Activated CD4-positive, alpha-beta T cell treated with anti-CD3 and anti-CD28 coated beads for 36 hours (primary cell): Measurements from ENCODE around the gene RFT1. TPM values are rescaled to one million over a fixed set of nuclear protein-coding genes. Genes with fewer than 3 reads are reported as not detected.

Experiments used
- ATAC-seq: fragments of 200-7000 bp; cut with Tn5 transposase; one replicate; pipeline ENCODE4 v1.10.0; 2021; ENCODE audit warnings: mild to moderate bottlenecking, moderate library complexity
- CTCF ChIA-PET: fragments of 350-600 bp; sonication (Branson Sonifier 250); formaldehyde crosslinking; loops from one replicate; lab custom pipeline; 2021; ENCODE audit warnings: antibody characterized with exemption; lab: Charles Lee
- POLR2A ChIA-PET: fragments of 350-600 bp; sonication (Branson Sonifier 250); formaldehyde crosslinking; loops from one replicate; lab custom pipeline; 2021; ENCODE audit warnings: antibody characterized with exemption, inconsistent platforms; lab: Charles Lee
- DNase-seq: peaks from one replicate; pipeline ENCODE4 v3.0.0-alpha.2; 2020
- H3K27ac Mint-ChIP-seq: one replicate; pipeline ENCODE4 v1.8.0; 2021; ENCODE audit warnings: mixed read lengths
- H3K27me3 Mint-ChIP-seq: one replicate; pipeline ENCODE4 v1.8.0; 2021; ENCODE audit warnings: mixed read lengths
- H3K36me3 Mint-ChIP-seq: one replicate; pipeline ENCODE4 v1.8.0; 2021; ENCODE audit warnings: low read depth, mixed read lengths
- H3K4me1 Mint-ChIP-seq: one replicate; pipeline ENCODE4 v1.8.0; 2021; ENCODE audit warnings: mixed read lengths
- H3K4me3 Mint-ChIP-seq: one replicate; pipeline ENCODE4 v1.8.0; 2021; ENCODE audit warnings: mild to moderate bottlenecking, moderate library complexity, mixed read lengths
- H3K9me3 Mint-ChIP-seq: one replicate; pipeline ENCODE4 v1.8.0; 2021; ENCODE audit warnings: low read depth, mixed read lengths
- intact Hi-C, 2 experiments: fragments of 100-400 bp; cut with DNase I in 1 of 2; cut with micrococcal nuclease in 1 of 2; formaldehyde crosslinking; loops; one replicate each; pipeline versions ENCODE4 v1.14.2 to v1.15.1; 2022 to 2024; cut with DNase I, micrococcal nuclease
- total RNA-seq, 2 experiments: library from RNA; stranded (reverse); gene quantifications; one replicate each; pipeline ENCODE4 v1.2.3, GENCODE V29; 2021

RFT1 gene
- total RNA-seq, 2 experiments from 2014 or later: 39.8 to 49.0 TPM

DNA sequence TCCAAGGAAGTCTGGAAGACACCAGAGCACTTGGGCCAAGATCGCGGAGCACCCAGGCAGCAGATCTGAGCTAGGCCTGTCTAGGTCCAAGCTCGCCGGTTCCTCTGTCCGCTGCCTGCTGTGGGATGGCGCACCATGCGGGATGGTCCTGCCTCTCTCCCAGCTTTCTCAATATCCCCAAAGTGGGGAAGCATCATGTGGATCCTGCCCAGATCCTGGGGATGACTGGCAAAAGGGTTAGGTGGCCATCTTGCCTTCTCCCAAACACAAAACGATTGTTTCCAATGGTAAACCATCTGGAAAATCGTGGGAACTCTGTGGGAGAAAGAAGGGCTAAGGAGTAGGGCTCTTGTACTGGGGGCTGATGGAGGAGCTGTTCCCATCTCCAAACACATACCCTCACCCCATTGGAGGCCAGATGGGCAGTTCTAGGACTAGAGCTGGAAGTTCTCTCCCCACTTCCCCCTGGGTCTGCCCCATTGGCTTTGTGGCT lies 39.6 kb upstream of the RFT1 start:
- Mint-ChIP-seq H3K27me3 (no peaks in the 10 kb centered on the region), H3K36me3 (peaks cover 4% of the 10 kb centered on the region), H3K4me3 (no peak overlapping the region), H3K9me3 (no peaks in the 10 kb centered on the region), H3K27ac (no peak overlapping the region), H3K4me1 (peaks cover 26% of the 10 kb centered on the region)
- intact Hi-C loops: no loop called here
- no peak for DNase-seq
- CTCF ChIA-PET: interaction anchor here (0.7 to 2.2 kb wide), 7 partner anchors 11 to 60 kb away, joined by 3 to 12 read pairs (median 3); no protein-coding TSS in a partner anchor
- no peak for ATAC-seq
- POLR2A ChIA-PET: no interaction called here

DNA sequence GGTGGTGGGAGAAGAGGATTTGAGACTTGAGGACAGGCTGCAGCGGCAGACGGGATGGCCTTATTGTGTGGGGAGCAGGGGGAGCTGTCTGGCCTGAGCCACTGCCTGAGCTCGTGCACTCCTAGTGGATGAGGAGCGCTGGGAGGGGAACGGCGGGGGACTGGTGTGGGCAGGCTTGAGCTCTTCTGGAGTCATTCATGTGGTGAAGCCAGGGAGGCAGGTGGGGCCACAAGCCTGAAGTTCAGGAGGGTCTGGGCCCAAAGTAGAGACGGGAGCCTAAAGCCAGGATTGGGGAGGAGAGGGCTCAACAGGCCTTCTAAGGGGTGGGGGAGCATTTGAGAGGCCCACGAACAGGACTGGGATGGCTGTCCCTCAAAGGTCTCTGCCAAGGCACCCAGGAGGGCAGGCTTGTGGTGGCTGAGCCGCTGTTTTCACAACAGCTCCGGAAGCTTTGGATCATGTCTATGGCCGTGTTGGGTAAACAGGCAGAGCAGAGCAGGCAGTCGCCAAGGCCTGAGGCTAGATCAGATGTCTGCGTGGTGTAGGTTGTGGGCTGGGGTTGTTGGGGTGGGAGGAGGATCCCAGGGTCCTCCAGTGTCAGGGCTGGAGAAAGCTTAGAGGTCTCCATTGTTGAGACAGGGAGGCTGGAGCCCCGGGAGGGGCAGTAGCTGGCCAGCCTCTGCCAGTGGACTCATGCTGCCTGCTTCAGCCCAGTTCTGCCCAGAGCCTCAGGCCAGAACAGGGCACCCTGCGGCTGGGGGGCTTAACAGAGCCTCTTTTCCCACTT lies 39.0 kb upstream of the RFT1 start:
- POLR2A ChIA-PET: no interaction called here
- Mint-ChIP-seq H3K27ac (no peak overlapping the region), H3K27me3 (no peaks in the 10 kb centered on the region), H3K4me3 (no peak overlapping the region), H3K4me1 (peaks cover 26% of the 10 kb centered on the region), H3K36me3 (peaks cover 4% of the 10 kb centered on the region), H3K9me3 (no peaks in the 10 kb centered on the region)
- ATAC-seq (no peak), DNase-seq (no peak)
- intact Hi-C loops: no loop called here
- CTCF ChIA-PET: interaction anchor here (0.6 to 2.2 kb wide), 7 partner anchors 12 to 382 kb away, joined by 3 to 12 read pairs (median 4); no protein-coding TSS in a partner anchor

DNA sequence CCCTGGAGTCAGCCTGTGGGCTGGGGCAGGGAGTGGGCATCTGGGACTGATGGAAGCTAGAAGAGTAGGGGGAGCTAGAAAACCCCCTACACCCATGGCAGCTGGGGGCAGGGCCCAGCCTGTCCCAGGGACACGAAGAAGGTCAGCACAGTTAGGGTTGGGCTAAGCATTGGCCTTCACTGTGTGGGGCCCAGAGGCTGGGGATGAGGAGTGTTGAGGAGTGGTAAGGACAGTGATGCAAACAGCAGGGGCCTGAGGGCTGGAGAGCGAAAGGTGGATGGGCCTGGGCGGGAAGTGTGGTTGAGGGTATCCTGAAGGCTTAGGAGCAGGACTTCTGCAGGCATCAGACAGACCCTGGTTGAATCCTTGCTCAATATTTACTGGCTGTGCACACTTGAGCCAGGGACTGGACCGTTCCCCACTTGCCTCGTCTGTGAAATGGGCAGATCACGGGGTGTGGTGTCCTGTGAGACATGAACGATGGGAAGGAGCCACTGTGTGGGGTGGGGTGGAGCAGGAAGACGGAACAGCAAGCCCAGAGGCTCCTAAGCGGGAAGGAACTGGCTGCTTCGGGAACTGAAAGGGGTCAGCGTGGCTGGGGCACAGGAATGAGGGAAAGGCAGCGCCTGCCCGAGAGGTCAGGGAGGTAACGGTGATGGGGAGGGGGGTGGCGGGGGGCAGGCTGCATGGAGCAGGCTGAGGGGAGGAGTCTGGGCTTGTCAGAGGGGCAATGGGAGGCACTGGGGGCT lies 38.1 kb upstream of the RFT1 start:
- Mint-ChIP-seq H3K9me3 (no peaks in the 10 kb centered on the region), H3K4me3 (no peak overlapping the region), H3K27me3 (no peaks in the 10 kb centered on the region), H3K27ac (no peak overlapping the region), H3K36me3 (no peaks in the 10 kb centered on the region), H3K4me1 (peaks cover 30% of the 10 kb centered on the region)
- POLR2A ChIA-PET: no interaction called here
- intact Hi-C loops: no loop called here
- no peak for ATAC-seq
- CTCF ChIA-PET: interaction anchor here (1.3 to 2.2 kb wide), 3 partner anchors 27 to 34 kb away, joined by 4 to 12 read pairs (median 12); no protein-coding TSS in a partner anchor
- no peak for DNase-seq

DNA sequence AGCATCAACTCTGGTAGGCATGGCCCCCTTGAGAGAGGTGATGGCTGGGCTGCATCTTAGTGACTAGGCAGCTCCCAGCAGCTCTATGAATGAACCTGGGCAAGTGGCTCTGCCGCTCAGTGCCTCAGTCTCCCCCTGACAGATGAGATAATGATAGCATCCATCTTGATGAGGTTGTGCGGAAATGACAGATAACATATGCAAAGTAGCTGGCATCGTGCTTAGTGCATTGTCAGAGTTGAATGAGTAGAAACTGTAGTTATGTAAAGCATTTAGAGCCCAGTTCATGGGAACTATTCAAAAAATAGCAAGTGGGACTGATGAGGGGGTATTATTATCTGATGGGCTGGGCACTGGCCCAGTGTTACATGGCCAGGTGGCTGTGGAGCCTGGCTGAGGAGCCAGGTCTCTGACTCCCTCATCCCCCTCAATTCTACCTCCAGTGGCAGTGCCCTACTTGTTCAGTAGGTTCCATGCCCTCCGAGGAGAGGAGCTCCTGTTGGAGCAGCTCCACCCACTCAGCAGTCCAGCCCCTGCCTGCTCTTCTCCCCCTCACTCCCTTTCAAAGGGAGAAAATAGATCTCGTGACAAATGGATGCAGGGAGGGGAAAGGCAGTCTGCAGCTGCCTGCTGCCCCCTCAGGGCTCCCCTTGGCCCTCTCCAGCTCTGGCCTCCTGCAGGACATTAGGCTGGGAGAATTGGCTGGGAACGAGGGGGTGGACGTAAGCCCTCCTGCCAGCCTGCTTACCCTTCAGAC lies 37.4 kb upstream of the RFT1 start:
- Mint-ChIP-seq H3K27me3 (no peaks in the 10 kb centered on the region), H3K4me3 (no peak overlapping the region), H3K27ac (no peak overlapping the region), H3K9me3 (no peaks in the 10 kb centered on the region), H3K4me1 (peaks cover 37% of the 10 kb centered on the region), H3K36me3 (no peaks in the 10 kb centered on the region)
- intact Hi-C loops: no loop called here
- ChIA-PET CTCF (interaction anchor here (1.2 to 1.4 kb wide), 2 partner anchors 8 to 28 kb away, joined by 3 to 12 read pairs; no protein-coding TSS in a partner anchor), POLR2A (no interaction called here)
- ATAC-seq (no peak), DNase-seq (no peak)

DNA sequence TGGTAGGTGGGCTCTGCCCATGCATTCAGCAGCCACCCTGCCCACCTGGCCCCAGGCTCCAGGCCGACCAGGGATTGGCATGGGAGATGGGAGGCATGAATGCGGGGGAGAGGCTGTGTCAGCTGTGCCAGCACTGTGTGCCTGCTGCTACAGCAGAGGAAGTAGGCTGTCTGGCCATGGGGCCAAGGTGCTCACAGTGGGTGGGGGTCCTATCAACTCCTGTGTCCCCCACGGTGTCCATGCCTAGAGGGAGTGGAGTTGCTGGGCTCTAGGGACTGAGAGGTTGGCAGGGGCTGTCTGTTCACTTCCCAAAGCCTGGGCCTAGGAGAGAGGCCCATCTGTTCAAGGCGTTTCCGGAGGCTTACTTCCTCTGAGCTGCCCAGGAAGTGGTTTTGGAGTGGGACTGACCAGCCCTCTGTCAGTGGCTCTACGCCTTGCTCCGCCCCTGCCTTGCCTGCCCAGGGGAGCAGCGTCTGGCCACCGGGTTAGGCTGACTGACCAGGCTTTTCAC lies 36.6 kb upstream of the RFT1 start:
- Mint-ChIP-seq H3K27ac (no peak overlapping the region), H3K4me1 (peaks cover 42% of the 10 kb centered on the region), H3K27me3 (no peaks in the 10 kb centered on the region), H3K4me3 (no peak overlapping the region), H3K9me3 (no peaks in the 10 kb centered on the region), H3K36me3 (peaks cover 2% of the 10 kb centered on the region)
- DNase-seq (no peak), ATAC-seq (no peak)
- CTCF ChIA-PET: interaction anchor here (1.2 to 1.4 kb wide), 2 partner anchors 9 to 29 kb away, joined by 3 to 12 read pairs; no protein-coding TSS in a partner anchor
- intact Hi-C loops: no loop called here
- POLR2A ChIA-PET: no interaction called here

DNA sequence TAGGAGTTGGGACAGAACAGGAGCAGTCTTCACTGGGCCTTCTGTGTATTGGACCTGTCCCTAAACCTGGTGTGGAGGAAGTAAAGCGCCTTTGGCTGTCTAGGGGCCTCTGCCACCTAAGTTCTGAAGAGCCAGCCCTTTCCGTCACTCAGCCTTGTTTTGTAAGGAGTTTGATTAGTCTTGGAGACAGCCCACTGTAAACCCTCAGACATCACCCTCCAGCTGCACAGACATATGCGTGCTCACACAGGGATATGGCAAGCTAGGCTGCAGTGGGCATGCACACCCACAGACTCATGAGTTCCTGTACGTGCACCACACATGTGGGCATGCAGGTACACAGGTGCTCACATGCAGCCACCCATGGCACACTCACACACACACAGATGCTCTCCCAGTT lies 36.0 kb upstream of the RFT1 start:
- no peaks in the 10 kb centered on the region for H3K9me3 Mint-ChIP-seq
- POLR2A ChIA-PET: no interaction called here
- peaks cover 40% of the 10 kb centered on the region for H3K4me1 Mint-ChIP-seq
- CTCF ChIA-PET: interaction anchor here (0.5 kb wide), 1 partner anchor 26 kb away, joined by 3 read pairs; no protein-coding TSS in a partner anchor
- intact Hi-C loops: no loop called here
- no peak overlapping the region for H3K4me3 Mint-ChIP-seq
- no peak for DNase-seq
- H3K36me3 Mint-ChIP-seq: peaks cover 2% of the 10 kb centered on the region
- no peak for ATAC-seq
- H3K27me3 Mint-ChIP-seq: no peaks in the 10 kb centered on the region
- H3K27ac Mint-ChIP-seq: no peak overlapping the region

DNA sequence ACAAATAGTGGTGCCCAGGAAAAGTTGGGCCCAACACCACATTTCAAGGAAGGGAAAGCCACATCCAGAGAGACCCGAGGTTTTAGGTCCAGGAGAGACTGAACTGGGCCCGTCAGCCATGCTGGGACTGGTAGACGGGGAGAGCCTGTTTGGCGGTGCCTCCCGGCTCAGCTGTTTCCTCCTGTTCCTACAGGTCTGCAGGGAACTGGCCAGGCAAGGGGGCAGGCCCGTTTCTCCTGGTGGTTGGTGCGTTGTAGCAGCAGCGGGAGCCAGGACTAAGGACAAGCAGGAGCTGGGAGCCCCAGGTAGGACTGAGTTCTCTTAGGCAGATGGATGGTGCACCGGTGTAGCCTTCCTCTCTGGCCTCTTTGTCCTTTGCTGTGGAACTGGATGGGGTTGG lies 34.7 kb upstream of the RFT1 start:
- CTCF ChIA-PET: interaction anchor here (1.1 kb wide), 1 partner anchor 55 kb away, joined by 4 read pairs; no protein-coding TSS in a partner anchor
- H3K36me3 Mint-ChIP-seq: peaks cover 2% of the 10 kb centered on the region
- DNase-seq (no peak), ATAC-seq (no peak)
- H3K27me3 Mint-ChIP-seq: no peaks in the 10 kb centered on the region
- peaks cover 33% of the 10 kb centered on the region for H3K4me1 Mint-ChIP-seq
- H3K27ac Mint-ChIP-seq: no peak overlapping the region
- intact Hi-C loops: loop anchor here (5.0 kb wide), 3 partner anchors 32 to 268 kb away; partner anchors contain the start of gene STIMATE (in 1 of the 2)
- POLR2A ChIA-PET: interaction anchor here (0.5 to 0.6 kb wide), 2 partner anchors 31 to 70 kb away, joined by 3 to 4 read pairs; no protein-coding TSS in a partner anchor
- H3K9me3 Mint-ChIP-seq: no peaks in the 10 kb centered on the region
- no peak overlapping the region for H3K4me3 Mint-ChIP-seq

DNA sequence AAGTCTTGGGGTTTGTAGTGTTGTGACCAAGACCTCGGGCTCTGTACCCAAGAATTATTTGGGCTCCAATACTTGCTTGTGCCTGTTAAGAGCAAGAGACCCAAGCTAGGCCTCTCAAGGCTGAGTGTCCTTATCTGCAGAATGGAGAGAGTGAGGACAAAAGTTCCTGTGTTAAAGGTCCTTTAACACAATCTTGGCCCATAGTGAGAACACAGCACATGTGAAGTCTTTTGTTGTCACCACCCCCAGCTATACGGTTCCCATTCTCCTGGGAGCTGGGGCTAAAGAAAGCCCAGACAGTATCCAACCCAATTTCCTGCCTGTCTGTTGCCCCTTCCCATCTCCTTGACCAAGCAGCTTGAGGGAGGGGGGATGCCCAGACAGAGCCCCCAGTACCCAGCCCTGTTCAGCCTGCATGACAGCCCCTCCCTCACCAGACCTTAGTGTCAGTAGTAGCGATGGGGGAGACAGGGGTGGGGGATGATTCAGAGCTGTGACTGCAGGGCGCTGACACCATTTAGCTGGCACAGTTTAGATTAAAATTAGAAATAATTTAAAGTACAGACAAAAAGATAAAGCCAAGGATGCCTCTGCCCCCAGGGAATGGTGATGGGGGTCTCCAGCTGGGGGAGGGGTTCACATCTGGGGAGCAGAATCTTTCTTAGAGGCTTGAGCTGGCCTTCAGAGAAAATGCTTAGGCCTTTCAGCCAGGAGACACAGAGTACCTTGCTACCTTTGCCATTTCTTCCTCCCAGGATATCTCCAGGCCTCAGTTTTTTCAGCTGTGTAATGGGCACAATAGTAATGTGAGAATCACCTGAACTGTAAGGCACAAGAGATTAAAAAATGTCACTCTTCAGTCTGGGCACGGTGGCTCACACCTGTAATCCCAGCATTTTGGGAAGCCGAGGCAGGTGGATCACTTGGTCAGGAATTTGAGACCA lies 33.5 kb upstream of the RFT1 start:
- H3K4me3 Mint-ChIP-seq: peak overlapping the region; percentile 75

DNA sequence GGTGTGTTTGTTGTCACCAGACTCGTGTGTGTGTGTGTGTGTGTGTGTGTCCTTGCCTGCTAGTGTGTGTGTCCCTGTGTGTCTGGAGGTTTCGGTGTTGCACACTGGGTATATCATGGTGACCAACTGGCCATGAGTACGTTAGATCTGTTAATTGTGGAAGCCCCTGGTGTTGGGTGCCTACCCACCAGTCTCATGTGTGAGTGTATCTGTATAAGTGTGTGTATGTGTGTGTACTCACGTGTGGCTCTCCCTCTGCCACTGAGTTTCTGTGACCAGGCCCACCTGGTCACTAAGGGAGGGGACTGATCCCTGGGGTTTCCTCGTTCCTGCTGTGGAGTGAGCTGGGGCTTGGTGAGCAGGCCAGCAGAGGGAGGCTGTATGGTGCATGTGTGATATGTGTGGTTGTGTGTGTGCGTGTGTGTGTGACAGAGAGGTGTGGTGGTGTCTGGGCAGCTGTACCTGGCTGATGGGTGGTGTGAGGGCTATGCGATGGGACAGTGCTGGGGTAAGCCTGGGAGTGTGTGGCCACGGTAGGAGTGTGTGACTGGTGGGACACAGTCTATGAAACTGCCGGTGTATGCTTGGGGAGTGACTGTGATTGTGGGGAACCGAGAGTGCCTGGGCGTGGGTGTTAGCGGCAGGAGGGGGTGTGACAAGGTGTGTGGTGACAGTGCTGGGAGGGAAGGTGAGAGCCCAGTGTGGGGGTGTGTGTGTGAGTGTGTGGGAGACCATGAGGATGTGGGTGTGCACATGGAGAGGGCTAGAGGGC lies 32.6 kb upstream of the RFT1 start:
- Mint-ChIP-seq H3K36me3 (peaks cover 2% of the 10 kb centered on the region), H3K27ac (peak overlapping the region; percentile 72), H3K4me3 (peak overlapping the region; percentile 75), H3K27me3 (peaks cover 7% of the 10 kb centered on the region), H3K4me1 (peaks cover 19% of the 10 kb centered on the region), H3K9me3 (no peaks in the 10 kb centered on the region)
- ATAC-seq (peak; percentile 10), DNase-seq (peak; percentile 52)
- ChIA-PET POLR2A (interaction anchor here (0.6 kb wide), 1 partner anchor 56 kb away, joined by 3 read pairs; no protein-coding TSS in a partner anchor), CTCF (interaction anchor here (1.3 kb wide), 1 partner anchor 34 kb away, joined by 6 read pairs; no protein-coding TSS in a partner anchor)
- intact Hi-C loops: loop anchor here (1.0 to 5.0 kb wide), 5 partner anchors 33 to 266 kb away; partner anchors contain the start of genes DCP1A (in 1 of the 2) and STIMATE (in 1 of the 2)

More for the DNA sequence above, 33.5 kb upstream of the RFT1 start:
- peaks cover 2% of the 10 kb centered on the region for H3K36me3 Mint-ChIP-seq
- no peaks in the 10 kb centered on the region for H3K9me3 Mint-ChIP-seq
- intact Hi-C loops: loop anchor here (5.0 kb wide), 3 partner anchors 34 to 266 kb away; partner anchors contain the start of gene STIMATE (in 1 of the 2)
- CTCF ChIA-PET: interaction anchor here (0.6 to 1.3 kb wide), 6 partner anchors 9 to 325 kb away, joined by 3 to 6 read pairs (median 4); no protein-coding TSS in a partner anchor
- peak overlapping the region; percentile 72 for H3K27ac Mint-ChIP-seq
- H3K27me3 Mint-ChIP-seq: peaks cover 6% of the 10 kb centered on the region
- ATAC-seq (no peak), DNase-seq (no peak)
- peaks cover 24% of the 10 kb centered on the region for H3K4me1 Mint-ChIP-seq
- POLR2A ChIA-PET: interaction anchor here (0.6 kb wide), 1 partner anchor 54 kb away, joined by 3 read pairs; no protein-coding TSS in a partner anchor
